ENCODE measurements around the gene THRB. TPM values are rescaled to one million over a fixed set of nuclear protein-coding genes. Genes with fewer than 3 reads are reported as not detected.

THRB gene
- polyA plus RNA-seq, 2 of the 4 experiments (the other 2 are of a cell fraction): 2.0 to 2.3 TPM

DNA sequence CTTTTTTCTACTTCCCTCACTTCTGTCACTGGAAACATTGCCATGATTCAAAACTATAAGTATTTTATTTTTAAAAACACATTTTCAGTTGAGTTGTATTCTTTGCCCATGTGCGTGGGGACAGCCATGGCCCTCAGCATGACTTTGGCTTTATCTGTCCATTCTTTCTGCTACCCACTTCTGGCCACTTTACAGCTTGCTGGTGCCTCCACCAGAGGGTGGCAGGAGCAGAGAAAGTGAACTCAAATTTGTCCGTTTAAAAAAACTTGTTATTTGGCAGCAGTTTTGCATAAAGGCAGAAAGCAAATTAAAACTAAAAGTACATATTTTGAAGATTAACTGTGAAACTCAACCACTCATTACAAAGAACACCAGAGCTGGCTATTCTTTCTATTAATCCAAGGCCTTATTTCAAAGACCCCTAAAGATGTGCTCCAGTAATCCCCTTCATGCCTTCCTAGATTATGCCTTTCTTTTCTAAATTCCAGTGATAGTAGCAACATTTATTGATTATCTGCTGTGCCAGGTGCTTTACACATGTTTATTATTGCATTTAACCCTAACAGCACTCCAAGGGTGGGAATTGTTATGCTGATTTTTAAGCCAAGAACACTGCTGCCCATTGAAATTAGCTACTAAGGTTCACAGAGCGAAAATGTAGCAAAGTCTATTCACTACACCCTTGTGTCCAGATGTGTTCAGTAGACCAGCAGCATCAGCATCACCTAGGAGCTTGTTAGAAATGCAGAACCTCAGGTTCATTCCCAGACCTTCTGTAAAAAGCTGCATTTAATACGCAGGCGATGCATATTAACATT is 134.8 kb downstream of the THRB start:
- Histone ChIP-seq H3K9me3 (no peaks in the 10 kb centered on the region), H3K4me1 (peaks cover 27% of the 10 kb centered on the region), H3K27ac (no peak overlapping the region), H3K4me3 (no peak overlapping the region), H3K4me2 (no peak overlapping the region)
- FAIRE-seq (no peak), DNase-seq (ENCODE audit: low read depth in 1 of 2, low spot score in 1 of 2) (no peak), ATAC-seq (peak; percentile 62 to 74; a peak in 3 of 6 replicates)
- WGBS (ENCODE audit: missing lambda C conversion rate): 65% methylated on average over 5 of the region's 5 CpGs
- CTCF ChIA-PET: interaction anchor here (1.1 to 1.2 kb wide), 3 partner anchors 22 to 135 kb away, joined by 3 read pairs; partner anchors contain the start of gene THRB
- TF ChIP-seq POLR2AphosphoS2 (conservative IDR thresholded peaks at IDR 0.05; ENCODE audit: low read length): no peak
- TF ChIP-seq JUN (IDR thresholded peaks at IDR 0.05): no peak
- TF ChIP-seq RCOR1 (IDR thresholded peaks at IDR 0.05; ENCODE audit: low read depth, low read length): no peak
- TF ChIP-seq CHD2 (IDR thresholded peaks at IDR 0.05; ENCODE audit: low read length, partially characterized antibody): no peak
- TF ChIP-seq EHF (CRISPR knock-in tag; IDR thresholded peaks at IDR 0.05): no peak
- no peak for TF ChIP-seq HDAC2 (IDR thresholded peaks at IDR 0.05)
- no peak for TF ChIP-seq HES2 (IDR thresholded peaks at IDR 0.05)
- TF ChIP-seq NPAS2 (CRISPR knock-in tag; IDR thresholded peaks at IDR 0.05; ENCODE audit: borderline replicate concordance): no peak
- no peak for TF ChIP-seq BHLHE40 (IDR thresholded peaks at IDR 0.05; ENCODE audit: low read depth, low read length)
- peak; percentile 26; the same call in 1 of the 3 replicates for TF ChIP-seq CTCF (IDR thresholded peaks at IDR 0.05)
- TF ChIP-seq CBX8 (IDR thresholded peaks at IDR 0.05): no peak
- TF ChIP-seq RFX5 (IDR thresholded peaks at IDR 0.05): no peak
- no peak for TF ChIP-seq SREBF2 (IDR thresholded peaks at IDR 0.05)
- TF ChIP-seq SMC3 (IDR thresholded peaks at IDR 0.05): peak; percentile 47
- TF ChIP-seq RAD21 (conservative IDR thresholded peaks at IDR 0.05 in 1 of 2, IDR thresholded peaks at IDR 0.05 in 1 of 2): peak in 1 of 2 experiments; percentile 33; a peak in 1 of 5 replicates
- no peak for TF ChIP-seq EHMT2 (IDR thresholded peaks at IDR 0.05; ENCODE audit: low read depth)
- TF ChIP-seq, protein P1, sequence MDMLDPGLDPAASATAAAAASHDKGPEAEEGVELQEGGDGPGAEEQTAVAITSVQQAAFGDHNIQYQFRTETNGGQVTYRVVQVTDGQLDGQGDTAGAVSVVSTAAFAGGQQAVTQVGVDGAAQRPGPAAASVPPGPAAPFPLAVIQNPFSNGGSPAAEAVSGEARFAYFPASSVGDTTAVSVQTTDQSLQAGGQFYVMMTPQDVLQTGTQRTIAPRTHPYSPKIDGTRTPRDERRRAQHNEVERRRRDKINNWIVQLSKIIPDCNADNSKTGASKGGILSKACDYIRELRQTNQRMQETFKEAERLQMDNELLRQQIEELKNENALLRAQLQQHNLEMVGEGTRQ (IDR thresholded peaks at IDR 0.05): no peak
- POLR2A ChIA-PET: no interaction called here

GRCh38 chr3:24359102-24359501 is 135.5 kb downstream of the THRB start:
- 25% methylated on average over 1 of the region's 1 CpG for WGBS (ENCODE audit: missing lambda C conversion rate)
- peaks cover 20% of the 10 kb centered on the region for H3K4me1 ChIP-seq
- H3K4me2 ChIP-seq: no peak overlapping the region
- ATAC-seq (no peak), FAIRE-seq (no peak), DNase-seq (ENCODE audit: low read depth in 1 of 2, low spot score in 1 of 2) (no peak)
- no peak overlapping the region for H3K4me3 ChIP-seq
- no peak overlapping the region for H3K27ac ChIP-seq
- no peaks in the 10 kb centered on the region for H3K9me3 ChIP-seq
- ChIA-PET CTCF (no interaction called here), POLR2A (no interaction called here)
- no peak for TF ChIP-seq JUN (IDR thresholded peaks at IDR 0.05)
- no peak for TF ChIP-seq POLR2AphosphoS2 (conservative IDR thresholded peaks at IDR 0.05; ENCODE audit: low read length)
- TF ChIP-seq, protein P2, sequence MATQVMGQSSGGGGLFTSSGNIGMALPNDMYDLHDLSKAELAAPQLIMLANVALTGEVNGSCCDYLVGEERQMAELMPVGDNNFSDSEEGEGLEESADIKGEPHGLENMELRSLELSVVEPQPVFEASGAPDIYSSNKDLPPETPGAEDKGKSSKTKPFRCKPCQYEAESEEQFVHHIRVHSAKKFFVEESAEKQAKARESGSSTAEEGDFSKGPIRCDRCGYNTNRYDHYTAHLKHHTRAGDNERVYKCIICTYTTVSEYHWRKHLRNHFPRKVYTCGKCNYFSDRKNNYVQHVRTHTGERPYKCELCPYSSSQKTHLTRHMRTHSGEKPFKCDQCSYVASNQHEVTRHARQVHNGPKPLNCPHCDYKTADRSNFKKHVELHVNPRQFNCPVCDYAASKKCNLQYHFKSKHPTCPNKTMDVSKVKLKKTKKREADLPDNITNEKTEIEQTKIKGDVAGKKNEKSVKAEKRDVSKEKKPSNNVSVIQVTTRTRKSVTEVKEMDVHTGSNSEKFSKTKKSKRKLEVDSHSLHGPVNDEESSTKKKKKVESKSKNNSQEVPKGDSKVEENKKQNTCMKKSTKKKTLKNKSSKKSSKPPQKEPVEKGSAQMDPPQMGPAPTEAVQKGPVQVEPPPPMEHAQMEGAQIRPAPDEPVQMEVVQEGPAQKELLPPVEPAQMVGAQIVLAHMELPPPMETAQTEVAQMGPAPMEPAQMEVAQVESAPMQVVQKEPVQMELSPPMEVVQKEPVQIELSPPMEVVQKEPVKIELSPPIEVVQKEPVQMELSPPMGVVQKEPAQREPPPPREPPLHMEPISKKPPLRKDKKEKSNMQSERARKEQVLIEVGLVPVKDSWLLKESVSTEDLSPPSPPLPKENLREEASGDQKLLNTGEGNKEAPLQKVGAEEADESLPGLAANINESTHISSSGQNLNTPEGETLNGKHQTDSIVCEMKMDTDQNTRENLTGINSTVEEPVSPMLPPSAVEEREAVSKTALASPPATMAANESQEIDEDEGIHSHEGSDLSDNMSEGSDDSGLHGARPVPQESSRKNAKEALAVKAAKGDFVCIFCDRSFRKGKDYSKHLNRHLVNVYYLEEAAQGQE (IDR thresholded peaks at IDR 0.05): no peak
- TF ChIP-seq MAX (IDR thresholded peaks at IDR 0.05): no peak
- no peak for TF ChIP-seq KDM1A (IDR thresholded peaks at IDR 0.05; ENCODE audit: low read depth)
- no peak for TF ChIP-seq RFX5 (IDR thresholded peaks at IDR 0.05)
- no peak for TF ChIP-seq JUNB (IDR thresholded peaks at IDR 0.05)
- no peak for TF ChIP-seq HEYL (CRISPR knock-in tag; IDR thresholded peaks at IDR 0.05)
- no peak for TF ChIP-seq ZFP36 (IDR thresholded peaks at IDR 0.05; ENCODE audit: borderline replicate concordance, partially characterized antibody)
- no peak for TF ChIP-seq CTCF (IDR thresholded peaks at IDR 0.05)
- TF ChIP-seq RARB (CRISPR knock-in tag; IDR thresholded peaks at IDR 0.05): no peak
- no peak for TF ChIP-seq HOXA7 (CRISPR knock-in tag; IDR thresholded peaks at IDR 0.05)
- no peak for TF ChIP-seq NR3C1 (IDR thresholded peaks at IDR 0.05)
- TF ChIP-seq NFE2L2 (conservative IDR thresholded peaks at IDR 0.05; ENCODE audit: low read length): no peak
